Left ventricle myocardium inferior (tissue), 1 donor: Measurements from ENCODE around the gene SPATA6. TPM values are rescaled to one million over a fixed set of nuclear protein-coding genes. Genes with fewer than 3 reads are reported as not detected.

Source experiments
- DNase-seq: peaks from one replicate; pipeline ENCODE4 v3.0.0-alpha.2; 2020
- H3K27ac ChIP-seq: fragments of 200-600 bp; replicated peaks from 2 replicates; pipeline ENCODE4 v1.8.0; 2021
- H3K27me3 ChIP-seq: fragments of 200-600 bp; 2 replicates; pipeline ENCODE4 v1.8.0; 2021; ENCODE audit warnings: low read depth
- H3K36me3 ChIP-seq: fragments of 200-600 bp; 2 replicates; pipeline ENCODE4 v1.8.0; 2021
- H3K4me1 ChIP-seq: fragments of 200-600 bp; 2 replicates; pipeline ENCODE4 v1.8.0; 2021
- H3K4me3 ChIP-seq: fragments of 200-600 bp; 2 replicates; pipeline ENCODE4 v1.8.0; 2021; ENCODE audit warnings: mild to moderate bottlenecking, moderate library complexity
- H3K9me3 ChIP-seq: fragments of 200-600 bp; replicated peaks from 2 replicates; pipeline ENCODE4 v1.8.0; 2021
- intact Hi-C: fragments of 100-400 bp; cut with micrococcal nuclease; formaldehyde crosslinking; loops from one replicate; pipeline ENCODE4 v1.11.0; 2022
- total RNA-seq: library from RNA; stranded (reverse); fragmentation: NEBNext Ultra II Directional; extraction: Animal tissue kit (Norgen Biotek cat#: 25700); gene quantifications from one replicate; pipeline ENCODE4 v1.2.1, GENCODE V29; 2021
- TF ChIP-seq, protein P1 (sequence below): fragments of 200-600 bp; IDR thresholded peaks from 2 replicates; pipeline ENCODE4 v1.8.0; 2021; ENCODE audit warnings: antibody characterized with exemption, mild to moderate bottlenecking, borderline replicate concordance
- donor health status: DM: no; HTN: yes; CAD: no; lungs with severe emphysema.

The SPATA6 gene
- total RNA-seq, 1 donor from 2014 or later = 9.3 TPM

DNA sequence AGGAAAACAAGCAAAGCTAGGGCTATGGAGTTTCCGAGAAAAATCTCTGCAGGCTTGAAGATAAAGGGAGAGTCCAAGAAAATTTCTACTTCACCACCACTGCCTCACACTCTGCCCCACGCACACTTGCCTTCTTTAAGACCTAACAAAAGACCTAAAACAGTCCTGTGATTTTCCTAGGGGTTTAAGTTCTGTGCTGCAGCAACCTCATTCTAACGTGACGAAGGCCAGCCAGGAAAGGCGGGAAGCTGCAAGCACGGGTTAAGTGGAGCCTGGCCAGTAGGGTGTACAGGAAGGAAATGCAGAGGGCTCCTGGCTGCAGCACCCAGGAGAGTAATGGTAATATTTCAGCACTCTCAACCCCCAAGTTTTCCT lies 1.5 kb downstream of the SPATA6 start:
- H3K9me3 ChIP-seq = peaks cover 5% of the 10 kb centered on the region
- no peaks in the 10 kb centered on the region for H3K27me3 ChIP-seq
- H3K36me3 ChIP-seq = no peaks in the 10 kb centered on the region
- peak overlapping the region; percentile 86 for H3K4me3 ChIP-seq
- TF ChIP-seq, protein P1, sequence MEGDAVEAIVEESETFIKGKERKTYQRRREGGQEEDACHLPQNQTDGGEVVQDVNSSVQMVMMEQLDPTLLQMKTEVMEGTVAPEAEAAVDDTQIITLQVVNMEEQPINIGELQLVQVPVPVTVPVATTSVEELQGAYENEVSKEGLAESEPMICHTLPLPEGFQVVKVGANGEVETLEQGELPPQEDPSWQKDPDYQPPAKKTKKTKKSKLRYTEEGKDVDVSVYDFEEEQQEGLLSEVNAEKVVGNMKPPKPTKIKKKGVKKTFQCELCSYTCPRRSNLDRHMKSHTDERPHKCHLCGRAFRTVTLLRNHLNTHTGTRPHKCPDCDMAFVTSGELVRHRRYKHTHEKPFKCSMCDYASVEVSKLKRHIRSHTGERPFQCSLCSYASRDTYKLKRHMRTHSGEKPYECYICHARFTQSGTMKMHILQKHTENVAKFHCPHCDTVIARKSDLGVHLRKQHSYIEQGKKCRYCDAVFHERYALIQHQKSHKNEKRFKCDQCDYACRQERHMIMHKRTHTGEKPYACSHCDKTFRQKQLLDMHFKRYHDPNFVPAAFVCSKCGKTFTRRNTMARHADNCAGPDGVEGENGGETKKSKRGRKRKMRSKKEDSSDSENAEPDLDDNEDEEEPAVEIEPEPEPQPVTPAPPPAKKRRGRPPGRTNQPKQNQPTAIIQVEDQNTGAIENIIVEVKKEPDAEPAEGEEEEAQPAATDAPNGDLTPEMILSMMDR = no peak
- peaks cover 47% of the 10 kb centered on the region for H3K4me1 ChIP-seq
- intact Hi-C loops = no loop called here
- H3K27ac ChIP-seq = peak overlapping the region; percentile 90
- peak; percentile 42 for DNase-seq

DNA sequence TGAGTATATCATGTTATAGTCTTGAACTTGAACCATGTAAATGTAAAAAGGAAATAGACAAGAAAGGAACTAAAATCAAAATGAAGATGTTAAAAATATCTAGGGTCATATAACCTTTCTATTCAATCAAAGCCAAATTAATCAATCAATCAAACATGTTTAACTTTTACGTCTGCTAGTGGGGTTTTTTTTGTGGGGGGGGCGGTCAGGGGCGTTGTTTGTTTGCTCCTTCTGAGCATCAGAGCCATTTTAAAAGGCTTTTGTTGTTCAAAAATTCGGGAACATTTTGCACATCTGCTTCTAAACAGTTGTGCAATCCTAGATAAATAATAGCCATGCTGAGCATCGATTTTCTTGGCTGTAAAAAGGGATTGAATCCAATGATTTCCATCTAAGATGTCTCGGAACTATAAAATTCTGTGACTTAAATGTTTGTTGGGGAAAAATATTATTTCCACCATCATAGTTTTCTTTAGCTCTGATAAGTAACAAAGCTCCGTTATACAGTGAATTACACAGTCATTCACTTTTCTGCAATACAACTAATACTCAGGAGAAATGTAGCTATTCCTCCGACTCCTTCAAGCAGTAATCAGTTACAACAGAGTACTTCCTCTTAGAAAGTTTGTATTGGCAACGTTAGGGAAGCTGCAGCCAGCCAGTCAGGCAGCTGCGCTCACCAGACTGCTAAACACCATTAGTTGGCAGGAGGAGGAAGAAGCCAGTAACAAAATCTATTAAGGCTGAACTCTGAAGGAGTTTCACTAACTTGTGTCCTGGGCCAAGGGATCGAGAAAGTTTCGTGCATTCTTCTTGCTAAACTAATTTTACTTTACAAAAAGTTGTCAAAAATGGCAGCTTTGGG lies 2.2 kb downstream of the SPATA6 start:
- H3K36me3 ChIP-seq = no peaks in the 10 kb centered on the region
- no peaks in the 10 kb centered on the region for H3K9me3 ChIP-seq
- H3K4me3 ChIP-seq = peak overlapping the region; percentile 86
- H3K4me1 ChIP-seq = peaks cover 47% of the 10 kb centered on the region
- no peaks in the 10 kb centered on the region for H3K27me3 ChIP-seq
- DNase-seq = peak; percentile 64
- TF ChIP-seq, protein P1 = no peak
- intact Hi-C loops = no loop called here
- H3K27ac ChIP-seq = peak overlapping the region; percentile 90

DNA sequence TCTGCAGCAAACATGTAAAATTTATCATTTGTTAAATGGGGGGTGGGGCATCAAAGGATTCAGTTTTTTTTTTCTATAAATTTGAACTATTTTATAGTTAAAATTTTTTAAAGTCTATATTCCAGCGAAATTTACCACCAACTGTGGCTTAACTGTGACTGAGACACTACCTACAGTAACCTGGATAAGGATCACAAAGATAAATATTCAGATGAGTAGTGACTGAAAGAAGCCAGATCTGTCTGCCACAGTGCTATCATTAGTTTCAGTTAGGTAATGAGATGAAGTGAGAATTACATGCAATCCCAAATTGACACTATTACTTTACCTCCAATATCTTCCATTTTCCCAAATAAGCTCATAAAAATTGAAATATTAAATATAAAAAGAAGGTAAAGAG lies 5.4 kb downstream of the SPATA6 start:
- intact Hi-C loops = no loop called here

DNA sequence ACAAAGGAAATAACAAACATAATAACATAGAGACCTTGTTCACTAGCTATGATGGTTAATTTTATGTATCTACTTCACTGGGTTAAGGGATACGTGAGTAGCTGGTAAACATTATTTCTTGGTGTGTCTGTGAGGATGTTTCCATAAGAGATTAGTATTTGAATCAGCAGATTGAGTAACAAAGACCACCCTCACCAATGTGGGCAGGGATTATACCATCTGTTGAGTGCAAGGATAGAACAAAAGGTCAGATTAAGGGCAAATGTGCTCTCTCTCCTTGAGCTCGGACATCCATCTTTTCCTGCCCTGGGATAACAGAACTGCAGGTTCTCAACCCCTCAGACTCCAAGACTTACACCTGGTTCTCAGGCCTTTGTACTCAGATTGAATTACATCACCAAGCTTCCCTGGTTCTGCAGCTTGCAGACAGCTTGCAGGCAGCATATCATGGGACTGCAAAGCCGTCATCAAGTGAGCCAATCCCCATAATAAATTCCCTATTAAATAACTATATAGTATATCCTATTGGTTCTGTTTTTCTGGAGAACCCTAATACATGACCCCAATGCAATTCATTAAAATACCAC lies 9.2 kb downstream of the SPATA6 start:
- Histone ChIP-seq H3K27me3 (no peaks in the 10 kb centered on the region), H3K9me3 (no peaks in the 10 kb centered on the region), H3K4me1 (peaks cover 16% of the 10 kb centered on the region), H3K36me3 (no peaks in the 10 kb centered on the region), H3K27ac (no peak overlapping the region), H3K4me3 (no peak overlapping the region)
- no peak for DNase-seq
- TF ChIP-seq, protein P1 = no peak
- intact Hi-C loops = no loop called here

More for the DNA sequence above, 5.4 kb downstream of the SPATA6 start:
- no peak for DNase-seq
- H3K4me1 ChIP-seq = peaks cover 43% of the 10 kb centered on the region
- H3K4me3 ChIP-seq = no peak overlapping the region
- H3K27me3 ChIP-seq = no peaks in the 10 kb centered on the region
- TF ChIP-seq, protein P1 = no peak
- H3K36me3 ChIP-seq = no peaks in the 10 kb centered on the region
- H3K27ac ChIP-seq = peak overlapping the region; percentile 24
- H3K9me3 ChIP-seq = no peaks in the 10 kb centered on the region

DNA sequence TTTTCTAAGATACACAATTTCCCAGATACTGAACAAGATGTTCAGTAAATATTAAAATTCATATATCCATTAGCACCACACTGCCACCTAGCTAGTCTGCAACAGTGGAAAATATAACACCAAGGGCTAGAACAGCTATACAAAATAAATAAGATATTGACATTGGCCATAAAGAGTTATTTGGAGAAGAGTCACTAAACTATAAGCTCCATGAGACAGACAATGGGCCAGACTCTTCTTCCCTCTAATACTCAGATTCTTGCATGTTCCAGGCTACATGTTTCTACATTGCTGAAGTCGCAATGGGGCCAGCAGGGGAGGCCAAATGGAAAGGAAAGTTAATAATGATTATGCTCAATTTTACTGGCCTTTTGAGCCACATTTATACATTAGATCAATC lies 21.5 kb downstream of the SPATA6 start:
- H3K4me1 ChIP-seq = peaks cover 4% of the 10 kb centered on the region
- no peaks in the 10 kb centered on the region for H3K9me3 ChIP-seq
- no peak overlapping the region for H3K4me3 ChIP-seq
- intact Hi-C loops = no loop called here
- H3K27me3 ChIP-seq = no peaks in the 10 kb centered on the region
- TF ChIP-seq, protein P1 = peak; percentile 51
- no peak for DNase-seq
- H3K36me3 ChIP-seq = peaks cover 13% of the 10 kb centered on the region
- no peak overlapping the region for H3K27ac ChIP-seq
